Measurements from ENCODE around the gene NTRK1.

NTRK1 gene

DNA sequence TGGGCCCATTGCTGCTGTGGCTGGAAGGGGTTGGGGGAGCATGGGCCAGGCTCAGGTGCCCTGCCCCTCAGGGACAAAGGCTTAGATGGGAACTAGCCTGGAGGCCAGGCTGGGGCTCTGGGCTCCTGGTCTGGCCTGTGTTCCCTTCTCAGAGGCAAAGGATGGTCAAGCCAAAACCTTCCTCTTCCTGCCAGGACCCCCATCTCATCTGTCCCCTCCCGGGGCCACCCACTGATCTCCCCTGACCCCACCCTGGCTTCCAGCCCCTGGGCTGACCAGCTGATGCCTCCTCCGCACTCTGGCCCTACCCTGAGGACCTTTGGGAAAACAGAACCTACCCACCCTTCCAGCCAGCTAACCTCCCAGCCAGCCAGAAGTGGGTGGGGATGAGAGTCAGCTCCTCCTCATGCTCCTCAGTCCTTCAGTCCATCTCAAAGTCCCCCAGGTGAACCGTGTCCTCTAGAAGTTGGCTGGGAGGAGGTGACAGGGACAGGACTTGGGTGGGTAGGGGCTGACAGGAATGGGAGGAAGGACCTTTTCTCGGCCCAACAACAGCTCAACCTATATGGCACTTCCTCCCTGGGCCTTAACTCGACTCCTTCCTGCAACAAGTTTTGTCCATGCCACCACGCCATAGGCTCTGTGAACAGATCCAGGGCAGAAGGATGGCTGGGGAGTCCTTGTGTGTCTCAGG, 40.4 kb downstream of the NTRK1 start:
- no peak for DNase-seq

DNA sequence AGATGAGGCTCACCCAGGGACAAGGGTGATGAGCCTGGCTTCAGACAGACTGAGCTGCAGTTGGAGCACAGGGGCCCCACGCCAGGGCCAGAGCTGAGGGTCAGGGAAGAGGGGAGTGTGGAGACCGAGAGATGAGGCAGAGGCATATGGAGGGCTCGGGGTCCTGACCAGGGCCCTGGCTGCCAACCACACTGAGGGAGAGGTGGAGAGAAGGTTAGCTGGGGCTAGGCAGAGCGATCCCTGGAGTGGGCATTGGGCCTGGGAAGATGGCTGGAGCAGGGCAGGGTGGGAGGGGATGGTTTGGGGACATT, 40.9 kb downstream of the NTRK1 start:
- DNase-seq = no peak

DNA sequence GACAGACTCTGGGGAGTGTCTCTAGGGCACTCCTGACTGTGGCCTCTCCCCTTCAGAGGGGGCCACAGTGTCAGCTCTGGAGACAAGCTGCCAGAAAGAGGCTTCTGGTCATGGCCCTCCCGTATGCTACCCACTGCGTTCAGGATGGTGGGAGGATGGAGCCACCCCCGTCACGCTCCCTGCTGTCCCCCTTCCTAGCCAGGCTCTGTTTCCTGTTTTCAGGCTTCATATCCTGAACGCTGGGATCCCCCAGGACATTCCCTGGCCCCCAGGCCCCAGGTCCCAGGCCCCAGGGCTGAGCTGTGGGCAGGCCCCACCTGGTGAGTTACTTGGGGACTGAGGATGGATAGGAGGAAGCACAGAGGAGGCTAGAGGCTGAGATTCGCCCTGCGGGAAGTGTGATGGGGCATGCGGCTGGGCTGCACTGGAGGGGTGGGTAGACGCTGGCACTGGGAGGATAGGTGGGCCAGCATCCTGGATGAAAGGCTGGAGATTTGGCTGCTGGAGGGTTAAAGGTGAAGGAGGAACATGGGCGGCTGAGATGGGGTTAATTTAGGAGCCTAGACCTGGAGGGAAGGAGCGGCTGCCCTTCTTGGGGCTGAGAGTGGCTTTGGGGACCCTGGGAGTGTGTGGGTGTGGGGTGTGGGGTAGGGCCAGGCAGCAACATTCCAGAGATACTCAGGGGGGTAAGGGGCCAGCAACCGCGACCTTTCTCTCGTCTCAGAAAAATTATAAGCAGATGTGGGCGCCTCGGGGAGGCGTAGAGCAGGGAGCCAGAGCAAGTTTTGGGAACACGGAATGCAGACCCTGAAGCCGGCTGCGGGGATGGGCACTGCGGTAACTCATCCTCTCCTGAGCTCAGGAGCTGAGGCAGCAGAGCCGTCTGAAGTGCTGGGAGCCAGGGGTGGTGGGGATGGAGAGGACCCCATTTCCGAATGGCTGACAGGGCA, 41.6 kb downstream of the NTRK1 start:
- DNase-seq = no peak

DNA sequence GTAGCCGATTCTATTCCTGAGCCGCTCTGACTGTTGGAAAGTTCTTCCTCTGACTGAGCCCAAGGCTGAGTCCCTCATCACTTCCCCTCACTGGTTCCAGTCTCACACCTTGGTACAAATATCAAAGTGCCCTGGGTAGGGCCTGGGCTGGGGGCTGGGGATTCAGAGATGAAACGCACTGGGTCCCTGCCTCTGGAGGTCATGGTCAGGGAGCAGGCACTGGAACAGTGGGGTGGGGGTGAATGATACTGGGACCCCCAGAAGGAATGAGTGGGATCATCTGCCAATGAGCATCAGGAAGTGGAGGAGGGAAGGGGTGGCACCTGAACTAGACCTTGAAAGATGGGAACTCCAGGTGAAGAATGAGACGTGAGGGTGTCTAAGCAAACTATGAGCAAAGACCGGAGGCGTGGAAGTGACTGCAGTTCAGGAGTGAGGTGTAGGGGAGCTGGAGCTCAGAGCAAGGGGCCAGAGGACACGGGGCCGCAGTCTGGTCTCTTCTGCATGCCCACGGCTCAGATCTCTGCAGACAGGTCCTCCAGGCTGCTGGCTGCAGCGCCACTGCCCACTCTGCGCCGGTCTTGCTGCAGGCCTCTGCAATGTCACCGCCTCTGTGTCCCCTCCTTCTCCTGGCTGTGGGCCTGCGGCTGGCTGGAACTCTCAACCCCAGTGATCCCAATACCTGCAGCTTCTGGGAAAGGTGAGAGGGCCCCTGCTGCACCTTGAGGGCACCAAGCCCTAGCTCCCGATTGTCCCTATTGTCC, 42.8 kb downstream of the NTRK1 start:
- no peak for DNase-seq

DNA sequence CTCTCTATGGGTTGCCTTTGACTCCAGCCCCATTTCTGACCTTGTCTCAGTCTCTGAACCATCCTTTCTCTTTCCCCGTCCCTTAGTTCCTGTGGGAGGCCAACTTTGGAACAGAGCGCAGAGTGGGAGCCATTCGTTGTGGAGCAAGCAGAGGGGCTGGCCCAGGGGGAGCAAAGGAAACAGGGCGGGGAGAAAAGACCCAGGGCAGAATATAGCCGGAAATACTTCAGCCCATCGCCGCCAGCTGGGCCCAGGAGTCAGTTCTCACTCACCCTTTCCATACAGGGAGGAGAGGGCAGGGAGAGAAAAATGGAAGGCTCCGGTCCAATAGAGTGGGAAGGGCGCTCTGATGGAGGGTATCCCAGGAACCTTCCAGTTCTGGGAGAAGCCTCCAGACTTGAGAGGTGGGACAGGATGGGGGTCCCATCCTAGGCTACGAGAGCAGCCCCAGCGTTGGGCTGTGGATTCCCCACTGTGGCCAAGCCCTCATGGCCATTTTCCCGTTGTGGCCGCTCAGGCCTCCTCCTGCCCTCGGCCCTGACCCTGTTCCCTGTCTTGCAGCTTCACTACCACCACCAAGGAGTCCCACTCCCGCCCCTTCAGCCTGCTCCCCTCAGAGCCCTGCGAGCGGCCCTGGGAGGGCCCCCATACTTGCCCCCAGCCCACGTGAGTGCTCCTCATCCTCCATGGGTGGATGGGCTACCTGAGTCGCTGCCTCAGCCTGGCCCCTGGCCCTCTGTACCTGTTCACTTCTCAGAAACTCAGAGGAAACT, 43.7 kb downstream of the NTRK1 start:
- DNase-seq = no peak

DNA sequence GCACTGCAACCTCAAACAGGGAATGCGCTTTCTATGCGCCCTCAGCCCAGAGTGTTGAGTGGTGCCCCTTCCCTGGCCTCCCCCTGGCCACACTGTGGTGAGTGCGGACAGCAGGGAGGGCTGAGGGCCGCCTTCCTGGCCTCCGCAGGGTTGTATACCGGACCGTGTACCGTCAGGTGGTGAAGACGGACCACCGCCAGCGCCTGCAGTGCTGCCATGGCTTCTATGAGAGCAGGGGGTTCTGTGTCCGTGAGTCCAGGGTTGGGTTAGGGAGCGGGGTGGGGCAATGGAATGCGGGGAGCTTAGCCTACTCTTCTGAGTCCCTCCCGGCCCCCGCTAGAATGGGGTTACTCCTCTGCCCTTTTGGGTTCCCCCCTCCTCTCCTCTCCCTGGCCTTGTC, 44.5 kb downstream of the NTRK1 start:
- no peak for DNase-seq

DNA sequence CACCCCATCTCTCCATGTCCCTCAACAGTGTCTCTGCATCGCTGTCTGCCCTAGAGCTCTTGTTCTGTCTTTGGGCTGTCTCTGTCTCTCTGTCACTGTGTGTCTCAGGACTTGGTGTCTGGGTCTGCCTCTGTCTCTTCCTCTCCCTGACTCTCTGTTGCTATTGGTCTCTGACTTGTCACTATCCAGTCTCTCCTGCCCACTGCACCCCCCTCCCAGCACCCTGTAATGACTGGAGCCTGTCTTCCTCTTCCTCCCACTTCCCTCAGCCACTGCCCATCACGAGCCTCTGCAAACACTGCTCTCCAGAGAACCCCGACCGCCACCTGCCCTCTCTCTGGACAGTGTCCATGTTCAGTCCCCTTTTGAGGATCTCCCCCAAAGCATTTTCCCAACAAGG, 45.0 kb downstream of the NTRK1 start:
- no peak for DNase-seq

DNA sequence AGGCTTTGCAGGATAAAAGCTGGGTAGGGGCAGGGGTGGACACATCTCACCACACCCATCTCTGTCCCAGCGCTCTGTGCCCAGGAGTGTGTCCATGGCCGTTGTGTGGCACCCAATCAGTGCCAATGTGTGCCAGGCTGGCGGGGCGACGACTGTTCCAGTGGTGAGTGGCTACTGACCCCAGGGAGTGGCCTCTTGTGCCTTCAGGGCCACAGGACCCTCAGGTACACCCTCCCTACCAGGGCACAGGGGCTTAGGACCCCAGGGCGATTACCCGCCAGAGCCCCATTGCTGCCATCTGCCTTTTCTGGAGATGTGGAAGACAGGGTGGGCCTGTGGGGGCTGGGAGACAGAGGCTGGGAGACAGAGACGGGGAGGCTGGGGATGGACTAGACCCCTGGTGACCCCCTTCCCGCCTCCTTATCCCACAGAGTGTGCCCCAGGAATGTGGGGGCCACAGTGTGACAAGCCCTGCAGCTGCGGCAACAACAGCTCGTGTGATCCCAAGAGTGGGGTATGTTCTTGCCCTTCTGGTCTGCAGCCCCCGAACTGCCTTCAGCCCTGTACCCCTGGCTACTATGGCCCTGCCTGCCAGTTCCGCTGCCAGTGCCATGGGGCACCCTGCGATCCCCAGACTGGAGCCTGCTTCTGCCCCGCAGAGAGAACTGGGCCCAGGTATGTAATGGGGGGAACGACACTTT, 45.7 kb downstream of the NTRK1 start:
- no peak for DNase-seq

DNA sequence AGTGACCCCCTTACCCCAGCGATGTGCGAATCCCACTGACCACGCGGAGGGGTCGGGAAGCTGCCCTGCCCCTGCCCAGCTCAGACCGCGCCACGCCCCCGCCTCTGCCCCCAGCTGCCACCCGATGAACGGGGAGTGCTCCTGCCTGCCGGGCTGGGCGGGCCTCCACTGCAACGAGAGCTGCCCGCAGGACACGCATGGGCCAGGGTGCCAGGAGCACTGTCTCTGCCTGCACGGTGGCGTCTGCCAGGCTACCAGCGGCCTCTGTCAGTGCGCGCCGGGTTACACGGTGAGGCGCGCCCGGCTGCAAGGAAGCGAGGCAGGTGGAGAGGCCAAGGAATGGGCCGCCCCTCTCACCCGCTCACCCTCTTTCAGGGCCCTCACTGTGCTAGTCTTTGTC, 47.9 kb downstream of the NTRK1 start:
- DNase-seq = no peak

DNA sequence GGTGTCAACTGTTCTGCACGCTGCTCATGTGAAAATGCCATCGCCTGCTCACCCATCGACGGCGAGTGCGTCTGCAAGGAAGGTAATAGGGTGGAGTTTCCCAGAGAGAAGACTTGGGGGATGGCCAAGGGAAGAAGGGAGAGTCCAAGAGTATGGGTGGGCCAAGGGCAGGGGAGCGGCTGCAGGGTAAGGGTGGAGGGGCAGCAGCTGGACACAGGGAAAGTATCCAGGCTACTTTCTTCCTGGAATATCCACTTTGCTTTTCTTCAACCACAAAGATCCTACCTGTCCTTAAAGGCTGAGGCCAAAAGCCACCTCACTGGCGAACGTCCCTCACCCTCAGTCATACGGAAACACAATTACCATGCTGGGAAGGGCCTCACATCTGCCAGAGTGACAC, 48.3 kb downstream of the NTRK1 start:
- DNase-seq = no peak

DNA sequence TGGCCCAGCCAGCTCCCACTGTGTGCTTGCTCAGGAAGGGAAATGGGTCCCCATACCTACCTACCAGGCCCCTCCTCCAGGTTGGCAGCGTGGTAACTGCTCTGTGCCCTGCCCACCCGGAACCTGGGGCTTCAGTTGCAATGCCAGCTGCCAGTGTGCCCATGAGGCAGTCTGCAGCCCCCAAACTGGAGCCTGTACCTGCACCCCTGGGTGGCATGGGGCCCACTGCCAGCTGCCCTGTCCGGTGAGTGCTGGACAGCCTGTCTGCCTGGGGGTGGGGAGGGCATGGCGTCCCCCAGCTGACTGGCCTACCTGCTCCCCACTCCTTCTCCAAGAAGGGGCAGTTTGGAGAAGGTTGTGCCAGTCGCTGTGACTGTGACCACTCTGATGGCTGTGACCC, 49.0 kb downstream of the NTRK1 start:
- no peak for DNase-seq

DNA sequence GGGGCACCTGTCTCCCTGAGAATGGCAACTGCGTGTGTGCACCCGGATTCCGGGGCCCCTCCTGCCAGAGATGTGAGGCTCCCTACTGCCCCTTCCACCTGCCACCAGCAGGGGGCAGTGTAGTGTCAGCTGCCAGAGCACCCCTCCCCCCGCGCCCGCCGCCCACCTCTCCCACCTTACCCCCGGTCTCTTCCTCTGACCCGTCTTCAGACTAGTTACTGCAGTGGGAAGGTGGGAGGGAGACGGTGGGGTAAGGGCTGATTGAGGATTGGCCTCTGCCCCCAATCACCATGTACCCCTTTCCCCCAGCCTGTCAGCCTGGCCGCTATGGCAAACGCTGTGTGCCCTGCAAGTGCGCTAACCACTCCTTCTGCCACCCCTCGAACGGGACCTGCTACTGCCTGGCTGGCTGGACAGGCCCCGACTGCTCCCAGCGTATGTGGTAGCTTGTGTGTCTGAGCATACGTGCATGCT, 49.7 kb downstream of the NTRK1 start:
- DNase-seq = no peak

DNA sequence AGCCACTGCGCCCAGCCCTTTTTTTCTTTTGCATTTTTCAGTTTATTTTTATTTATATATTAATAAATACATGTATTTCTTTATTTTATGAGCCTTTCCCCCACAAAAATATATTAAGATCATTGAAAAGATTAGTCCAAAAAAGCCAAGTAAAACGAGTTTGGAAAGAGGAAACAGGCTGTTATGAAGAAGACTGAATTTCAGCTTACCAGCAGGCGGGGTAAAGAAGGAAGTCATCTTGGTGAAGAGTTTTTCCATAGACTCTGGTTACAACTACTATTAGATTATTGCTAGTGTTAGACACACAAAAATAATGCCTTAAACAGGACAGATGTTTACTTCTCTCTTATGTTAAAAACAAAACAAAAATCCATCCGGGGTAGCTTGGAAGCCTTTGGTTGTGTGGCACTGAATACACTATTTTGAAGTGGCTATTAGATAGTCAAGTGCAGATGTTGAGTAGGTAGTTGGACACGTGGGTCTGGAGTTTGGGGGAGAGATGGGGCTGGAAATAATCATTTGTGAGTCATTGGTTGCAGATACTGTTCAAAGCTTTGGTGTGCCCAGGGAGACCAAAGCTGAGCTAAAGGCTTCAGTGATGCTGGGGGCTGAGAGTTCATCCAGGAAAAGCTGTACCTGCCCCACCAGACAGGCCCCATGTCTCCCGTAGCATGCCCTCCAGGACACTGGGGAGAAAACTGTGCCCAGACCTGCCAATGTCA, 51.1 kb downstream of the NTRK1 start:
- no peak for DNase-seq

DNA sequence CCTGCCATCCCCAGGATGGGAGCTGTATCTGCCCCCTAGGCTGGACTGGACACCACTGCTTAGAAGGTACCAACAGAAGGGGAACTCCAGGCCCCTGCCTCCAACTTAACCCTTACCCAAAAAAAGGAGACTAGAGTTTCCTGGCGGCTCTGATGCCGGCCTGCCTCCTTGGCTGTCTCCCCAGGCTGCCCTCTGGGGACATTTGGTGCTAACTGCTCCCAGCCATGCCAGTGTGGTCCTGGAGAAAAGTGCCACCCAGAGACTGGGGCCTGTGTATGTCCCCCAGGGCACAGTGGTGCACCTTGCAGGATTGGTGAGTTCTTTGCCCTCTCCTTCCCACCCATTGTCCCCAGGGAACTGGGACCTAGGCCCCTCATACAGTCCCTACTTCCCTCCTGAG, 51.6 kb downstream of the NTRK1 start:
- DNase-seq = no peak

DNA sequence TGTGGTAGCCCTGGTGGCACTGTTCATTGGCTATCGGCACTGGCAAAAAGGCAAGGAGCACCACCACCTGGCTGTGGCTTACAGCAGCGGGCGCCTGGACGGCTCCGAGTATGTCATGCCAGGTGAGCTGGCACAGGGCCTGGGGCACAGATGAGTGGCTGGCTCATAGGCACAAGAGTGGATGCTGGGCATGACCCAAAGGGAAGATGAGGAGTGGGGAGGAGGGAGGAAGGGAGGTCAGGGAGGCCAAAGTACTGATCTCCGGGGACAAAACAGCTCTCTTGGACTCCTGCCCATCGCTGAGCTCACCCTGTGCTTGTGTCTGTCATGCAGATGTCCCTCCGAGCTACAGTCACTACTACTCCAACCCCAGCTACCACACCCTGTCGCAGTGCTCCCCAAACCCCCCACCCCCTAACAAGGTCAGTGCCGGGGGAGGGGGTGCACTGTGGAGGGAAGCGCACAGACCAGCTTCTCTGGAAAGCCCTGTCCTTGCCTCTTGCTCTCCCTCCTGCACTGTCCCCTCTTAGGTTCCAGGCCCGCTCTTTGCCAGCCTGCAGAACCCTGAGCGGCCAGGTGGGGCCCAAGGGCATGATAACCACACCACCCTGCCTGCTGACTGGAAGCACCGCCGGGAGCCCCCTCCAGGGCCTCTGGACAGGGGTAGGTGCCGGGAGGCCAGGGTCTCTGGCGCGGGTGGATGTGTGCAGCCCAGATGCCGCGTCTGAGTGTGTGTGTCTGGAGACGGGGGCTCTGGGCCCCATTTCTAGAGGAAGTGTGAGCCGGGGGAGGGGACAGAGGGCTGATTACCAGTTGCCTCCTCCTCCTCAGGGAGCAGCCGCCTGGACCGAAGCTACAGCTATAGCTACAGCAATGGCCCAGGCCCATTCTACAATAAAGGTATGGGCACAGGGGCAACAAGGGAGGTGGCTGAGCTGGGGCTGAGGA, 52.5 kb downstream of the NTRK1 start:
- DNase-seq = no peak

DNA sequence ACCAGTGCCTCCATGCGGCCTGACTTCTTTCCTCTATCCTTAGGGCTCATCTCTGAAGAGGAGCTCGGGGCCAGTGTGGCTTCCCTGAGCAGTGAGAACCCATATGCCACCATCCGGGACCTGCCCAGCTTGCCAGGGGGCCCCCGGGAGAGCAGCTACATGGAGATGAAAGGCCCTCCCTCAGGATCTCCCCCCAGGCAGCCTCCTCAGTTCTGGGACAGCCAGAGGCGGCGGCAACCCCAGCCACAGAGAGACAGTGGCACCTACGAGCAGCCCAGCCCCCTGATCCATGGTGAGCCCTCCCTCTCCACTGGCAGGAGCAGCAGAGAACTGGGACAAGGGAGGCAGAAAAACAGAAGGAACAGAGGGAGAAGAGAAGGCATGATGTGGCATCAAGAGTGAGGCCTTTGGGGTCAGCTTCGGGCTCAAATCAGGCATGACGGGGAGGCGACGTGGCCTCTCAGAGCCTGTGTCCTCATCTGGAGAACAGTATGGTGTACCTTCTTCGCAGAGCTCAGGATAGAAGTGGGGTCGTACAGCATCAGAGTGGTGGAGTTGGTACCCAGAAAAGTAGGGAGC, 53.2 kb downstream of the NTRK1 start:
- DNase-seq = no peak

DNA sequence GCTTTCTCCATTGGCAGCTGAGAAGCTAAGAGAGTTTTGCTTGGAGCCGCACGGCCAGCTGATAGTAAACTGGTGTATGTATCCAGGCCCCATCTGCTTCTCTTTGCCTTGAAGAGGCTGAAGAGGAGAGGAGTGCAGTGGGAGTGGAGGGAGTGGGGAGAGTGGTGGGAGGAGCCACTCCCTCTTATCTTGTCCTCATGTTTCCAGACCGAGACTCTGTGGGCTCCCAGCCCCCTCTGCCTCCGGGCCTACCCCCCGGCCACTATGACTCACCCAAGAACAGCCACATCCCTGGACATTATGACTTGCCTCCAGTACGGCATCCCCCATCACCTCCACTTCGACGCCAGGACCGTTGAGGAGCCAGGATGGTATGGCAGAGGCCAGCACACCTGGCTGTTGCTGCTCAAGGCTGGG, 53.8 kb downstream of the NTRK1 start:
- DNase-seq = no peak

DNA sequence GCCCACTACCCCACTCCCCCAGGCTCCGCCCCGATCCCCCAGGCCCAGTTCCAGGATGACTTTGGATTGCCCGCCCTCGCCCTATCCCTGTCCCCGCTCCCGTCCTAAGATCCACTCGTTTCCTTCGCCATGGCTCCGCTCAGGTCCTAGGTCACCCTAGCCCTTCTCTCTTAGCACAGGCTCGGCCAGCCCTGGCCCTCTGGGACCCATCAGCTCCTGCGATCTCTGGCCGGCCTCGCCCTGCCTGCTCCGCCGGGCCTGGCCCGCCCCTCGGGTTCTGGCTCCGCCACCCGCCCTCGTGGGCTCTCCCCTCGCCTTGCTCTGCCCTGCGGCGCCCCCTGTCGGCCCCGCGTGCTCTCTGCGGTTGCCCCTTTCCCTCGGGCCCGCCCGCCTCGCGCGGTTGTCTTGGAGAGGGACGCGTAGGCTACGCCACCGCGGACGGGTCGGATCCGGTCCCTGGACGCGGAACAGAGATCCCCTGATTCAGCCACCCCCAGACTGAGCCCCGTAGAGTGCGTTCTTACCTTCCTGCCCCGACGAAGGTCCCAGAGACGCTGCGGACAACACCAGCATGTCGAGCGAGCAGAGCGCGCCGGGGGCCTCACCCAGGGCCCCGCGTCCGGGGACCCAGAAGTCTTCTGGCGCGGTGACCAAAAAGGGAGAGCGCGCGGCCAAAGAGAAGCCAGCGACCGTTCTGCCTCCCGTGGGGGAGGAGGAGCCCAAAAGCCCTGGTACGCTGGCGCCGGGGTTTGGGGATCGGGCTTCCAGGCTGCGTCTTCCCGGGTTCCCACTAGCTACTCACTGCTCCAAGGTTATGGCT, 59.8 kb downstream of the NTRK1 start, which contains the start of gene LRRC71:
Gene LRRC71, plus strand, starts transcription at position 400 of the 820 bp plus-strand sequence. Its CDS starts 172 bp downstream, at position 572.
- no peak for DNase-seq

DNA sequence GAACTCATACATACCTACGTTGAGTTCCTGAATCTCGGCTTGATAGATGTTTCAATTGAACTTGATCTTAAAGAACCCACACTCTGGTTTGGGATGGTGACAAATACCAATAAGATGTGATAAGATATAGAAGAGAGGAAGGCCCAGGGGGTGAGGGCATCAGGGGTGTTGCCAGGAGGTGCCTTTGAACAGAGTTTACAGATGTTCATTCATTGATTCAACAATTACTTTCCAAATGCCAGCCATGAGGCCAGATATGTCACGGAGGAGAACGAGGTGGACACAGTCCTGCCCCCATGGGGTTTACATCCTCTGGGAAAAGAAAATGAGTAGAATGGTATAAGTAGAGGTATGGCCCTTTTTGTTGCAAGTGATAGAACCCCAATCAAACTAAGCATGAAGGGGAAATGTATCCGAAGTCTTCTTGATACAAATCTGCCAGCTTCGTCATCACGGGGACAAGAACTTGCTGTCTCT, 60.4 kb downstream of the NTRK1 start:
- no peak for DNase-seq
